GM18519 (cell line): Measurements from ENCODE around the gene KRT79.
"Not testable (repeated sequence)": the region's sequence is repeated elsewhere in the genome, so short reads cannot be mapped to it uniquely, and the experiment has no call there.

Experiments
- ATAC-seq: cut with Tn5 transposase; IDR thresholded peaks from one replicate; pipeline ENCODE4 v1.9.1; 2021; ENCODE audit warnings: mild to moderate bottlenecking, moderate library complexity; ENCODE audit not compliant: unreplicated experiment, low FRiP score

Gene KRT79

DNA sequence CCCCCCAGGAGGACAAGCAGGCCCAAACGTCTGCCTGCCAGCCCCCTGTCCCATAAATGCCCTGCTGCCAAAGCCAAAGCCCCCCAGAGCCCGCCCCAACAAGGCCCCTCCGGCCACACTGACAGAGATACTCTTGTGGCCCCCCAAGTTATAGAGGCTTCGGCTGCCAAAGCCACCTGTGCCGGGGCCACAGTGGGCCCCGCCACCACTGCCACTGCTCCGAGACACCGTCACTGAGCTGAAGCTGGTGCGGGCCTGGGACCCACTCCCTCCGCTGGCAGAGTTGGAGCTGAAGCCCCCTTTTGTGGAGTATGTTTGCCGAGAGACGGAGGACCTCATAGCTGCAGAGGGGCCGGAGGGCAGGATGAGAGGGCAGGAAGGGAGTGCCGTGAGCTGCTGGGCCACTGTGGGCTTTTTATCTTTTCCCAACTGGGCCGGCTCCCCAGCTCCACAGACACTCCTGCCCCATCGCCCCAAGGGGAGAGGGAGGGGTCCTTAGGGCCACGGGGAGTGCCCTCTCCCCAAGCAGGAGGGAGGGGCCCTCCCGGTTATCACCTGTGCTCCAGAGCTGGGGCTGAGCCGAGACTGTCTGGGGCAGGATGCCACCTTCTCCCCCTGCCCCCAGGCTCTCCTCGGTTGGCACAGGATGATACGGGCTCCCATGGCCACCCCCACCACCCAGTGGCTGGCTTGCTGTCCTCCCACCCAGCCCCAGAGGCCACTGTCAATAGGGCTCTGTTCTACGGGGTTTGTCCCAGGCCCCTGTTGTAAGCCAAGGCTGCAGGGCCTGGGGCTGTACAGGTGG lies at the start of gene KRT79:
TSS of gene KRT79 (minus strand) at position 390 of the 805 bp plus-strand sequence. CDS start at position 339, 51 bp downstream.
- ATAC-seq: no peak

DNA sequence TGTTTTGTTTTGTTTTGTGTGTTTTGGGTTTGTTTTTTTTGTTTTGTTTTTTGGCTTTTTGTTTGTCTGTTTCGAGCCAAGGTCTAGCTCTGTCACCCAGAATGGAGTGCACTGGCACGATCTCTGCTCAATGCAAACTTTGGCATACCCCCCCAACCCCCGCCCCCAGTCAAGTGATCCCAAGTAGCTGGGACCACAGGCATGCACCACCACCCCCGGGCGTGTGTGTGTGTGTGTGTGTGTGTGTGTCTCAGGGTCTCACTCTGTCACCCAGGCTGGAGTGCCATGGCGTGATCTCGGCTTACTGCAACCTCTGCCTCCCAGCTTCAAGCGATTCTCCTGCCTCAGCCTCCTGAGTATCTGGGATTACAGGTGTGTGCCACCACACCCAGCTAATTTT lies 46.4 kb upstream of the KRT79 start:
- ATAC-seq: not testable (repeated sequence)

DNA sequence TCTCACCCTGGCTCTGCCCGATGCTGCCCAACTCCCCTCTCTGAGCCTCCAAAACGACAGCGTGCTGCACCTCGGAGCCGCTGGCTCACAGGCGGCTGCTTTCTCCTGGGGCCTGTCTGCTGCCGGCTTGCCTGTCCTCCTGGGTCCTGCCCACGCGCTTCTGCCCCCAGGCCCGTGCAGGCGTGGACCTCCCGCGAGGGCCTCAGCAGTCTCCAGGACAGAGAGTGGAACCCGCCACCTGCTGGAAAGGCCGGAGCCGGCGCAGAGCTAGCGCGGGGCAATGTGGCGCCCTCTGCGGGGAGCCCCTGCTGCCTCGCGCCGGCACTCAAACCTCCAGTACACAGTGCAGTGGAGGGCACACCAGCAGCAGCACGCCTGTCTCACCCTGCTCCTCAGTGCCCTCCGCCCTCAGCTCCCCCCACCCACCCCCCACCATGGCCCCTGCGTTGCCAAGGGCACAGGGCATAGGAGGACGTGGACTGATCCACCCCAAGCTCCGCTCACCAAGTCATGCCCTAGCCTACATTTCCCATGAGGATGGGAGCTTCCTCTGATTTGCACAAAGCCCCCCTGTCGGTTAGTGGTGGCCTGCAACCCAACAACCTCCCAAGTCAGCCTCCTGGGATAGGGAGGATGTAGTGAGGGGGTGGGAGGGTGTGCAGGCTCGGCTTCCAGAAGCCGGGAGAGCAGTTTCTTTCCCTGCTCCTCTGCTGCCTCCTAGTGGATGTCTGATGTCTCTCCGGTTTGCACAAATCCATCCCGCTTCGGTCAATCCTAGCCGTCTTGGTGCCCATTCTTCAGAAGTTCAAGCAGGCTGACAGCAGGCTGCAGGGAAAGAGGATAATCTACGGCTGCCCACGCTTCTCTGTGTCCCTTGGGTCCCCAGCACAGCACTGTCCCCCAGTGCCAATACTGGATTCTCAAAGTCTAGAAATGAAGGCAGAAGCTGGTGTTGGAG lies 45.6 kb upstream of the KRT79 start:
- no peak for ATAC-seq

DNA sequence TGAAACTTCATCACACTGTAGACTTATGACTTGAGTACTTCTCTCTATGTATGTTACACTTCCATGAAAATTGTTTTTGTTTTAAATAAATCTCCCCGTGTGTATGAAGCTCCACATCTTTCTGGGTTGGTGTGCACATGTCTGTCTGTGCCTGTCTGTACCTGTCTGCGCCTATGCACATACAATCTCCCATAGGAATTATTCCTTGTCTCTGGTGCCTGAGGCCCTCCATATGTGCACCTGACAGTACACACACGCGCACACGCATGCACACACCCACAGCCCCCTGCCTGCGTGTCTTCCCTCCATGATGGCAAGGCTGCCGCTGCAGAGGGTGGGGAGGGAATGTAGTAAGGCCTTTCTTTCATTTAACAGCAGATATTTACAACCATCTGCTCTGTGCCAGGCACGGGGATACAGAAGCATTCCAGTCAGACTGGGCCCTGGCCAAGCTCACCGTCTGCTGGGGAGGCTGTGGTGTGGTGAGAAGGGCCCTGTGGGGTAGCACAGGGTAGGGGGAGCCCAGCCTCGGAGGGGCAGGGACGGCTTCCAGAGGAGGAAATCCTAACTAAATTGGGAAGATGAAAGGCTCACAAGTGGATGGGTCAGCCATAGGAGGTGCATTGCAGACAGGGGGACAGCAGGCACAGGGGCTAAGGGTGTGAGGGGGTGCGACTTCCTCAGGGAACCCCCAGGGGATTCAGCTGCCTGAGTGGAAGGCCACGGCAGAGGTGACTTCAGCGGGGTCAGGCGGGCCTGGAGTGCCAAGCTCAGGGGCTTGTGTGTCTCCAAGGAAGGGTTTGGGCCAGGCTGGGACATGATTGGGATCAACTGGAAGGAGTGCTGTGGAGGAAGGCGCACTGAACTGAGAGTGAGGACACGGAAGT lies 44.6 kb upstream of the KRT79 start:
- no peak for ATAC-seq

DNA sequence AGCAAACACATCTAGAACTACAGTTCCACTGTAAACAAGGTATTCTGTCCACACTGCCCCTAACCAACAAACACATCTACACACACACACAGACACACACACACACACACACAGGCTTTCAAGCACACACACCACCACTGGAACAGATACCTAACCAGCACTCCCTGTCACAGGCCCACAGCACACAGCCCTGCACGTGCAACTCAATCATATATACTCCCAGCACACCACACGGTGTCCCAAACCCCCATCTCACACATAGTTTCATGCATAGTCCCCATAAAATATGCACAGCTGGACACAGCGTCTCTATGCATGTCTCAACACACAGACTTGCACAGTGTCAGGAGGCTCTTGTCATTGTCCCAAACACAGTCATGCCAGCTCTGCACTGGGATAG lies 43.1 kb upstream of the KRT79 start:
- no peak for ATAC-seq

DNA sequence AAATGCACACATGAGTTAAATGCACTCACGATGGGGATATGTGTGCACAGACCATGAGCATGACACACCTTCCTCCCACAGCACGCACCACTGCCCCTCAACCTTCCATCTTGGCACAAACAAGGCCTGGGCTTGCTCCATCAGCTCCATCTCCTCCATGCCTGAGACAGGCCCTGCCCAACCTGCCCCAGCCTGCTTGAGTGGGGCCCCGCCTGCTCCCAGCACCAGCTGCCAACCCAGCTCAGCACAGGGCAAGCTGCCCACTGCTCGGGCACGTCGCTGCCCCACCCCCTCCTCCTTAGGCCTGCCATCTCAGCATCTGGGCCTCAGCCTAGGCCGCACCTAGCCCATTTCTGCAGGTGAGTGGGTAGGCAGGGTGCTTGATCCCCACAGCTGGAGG lies 42.3 kb upstream of the KRT79 start:
- no peak for ATAC-seq

DNA sequence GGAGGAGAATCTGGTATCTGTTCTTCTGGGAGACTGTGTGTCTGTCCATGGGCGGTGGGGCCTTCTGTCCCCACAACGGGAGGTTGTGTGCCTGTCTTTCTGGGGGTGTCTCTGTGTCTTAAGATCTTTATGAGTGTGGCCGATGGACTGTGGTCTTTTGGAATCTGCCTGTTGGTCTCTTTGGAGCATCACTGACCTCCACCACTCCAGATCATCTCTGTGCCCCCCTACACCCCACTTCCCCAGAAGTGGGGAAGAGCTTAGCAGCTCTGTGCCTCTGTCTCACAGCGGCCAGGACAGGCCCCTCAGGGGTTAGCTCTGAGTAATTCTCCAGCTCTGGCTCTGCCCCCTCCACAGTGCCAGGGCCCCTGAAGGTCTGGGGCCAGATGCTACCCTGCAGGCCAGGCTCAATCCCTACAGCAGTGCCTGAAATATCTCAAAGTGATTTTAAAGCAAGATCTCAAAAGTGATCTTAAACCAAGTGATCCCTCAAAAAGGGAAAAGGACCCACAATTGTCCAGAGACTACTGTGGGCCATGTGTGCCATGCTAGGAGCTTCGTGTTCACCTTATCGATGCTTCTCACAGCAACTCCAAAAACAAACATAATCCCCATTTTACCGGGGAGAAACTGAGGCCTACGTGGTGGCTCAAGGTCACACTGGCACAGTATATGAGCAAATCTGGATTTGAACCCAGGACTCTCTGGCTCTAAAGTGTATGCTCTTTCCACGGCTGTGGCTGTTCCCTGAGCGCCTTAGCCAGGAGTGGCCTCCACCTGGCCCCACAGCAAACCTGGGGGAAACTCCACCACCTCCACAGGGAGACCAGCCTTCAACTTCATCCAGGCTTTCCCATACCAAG lies 40.7 kb upstream of the KRT79 start:
- ATAC-seq: no peak

DNA sequence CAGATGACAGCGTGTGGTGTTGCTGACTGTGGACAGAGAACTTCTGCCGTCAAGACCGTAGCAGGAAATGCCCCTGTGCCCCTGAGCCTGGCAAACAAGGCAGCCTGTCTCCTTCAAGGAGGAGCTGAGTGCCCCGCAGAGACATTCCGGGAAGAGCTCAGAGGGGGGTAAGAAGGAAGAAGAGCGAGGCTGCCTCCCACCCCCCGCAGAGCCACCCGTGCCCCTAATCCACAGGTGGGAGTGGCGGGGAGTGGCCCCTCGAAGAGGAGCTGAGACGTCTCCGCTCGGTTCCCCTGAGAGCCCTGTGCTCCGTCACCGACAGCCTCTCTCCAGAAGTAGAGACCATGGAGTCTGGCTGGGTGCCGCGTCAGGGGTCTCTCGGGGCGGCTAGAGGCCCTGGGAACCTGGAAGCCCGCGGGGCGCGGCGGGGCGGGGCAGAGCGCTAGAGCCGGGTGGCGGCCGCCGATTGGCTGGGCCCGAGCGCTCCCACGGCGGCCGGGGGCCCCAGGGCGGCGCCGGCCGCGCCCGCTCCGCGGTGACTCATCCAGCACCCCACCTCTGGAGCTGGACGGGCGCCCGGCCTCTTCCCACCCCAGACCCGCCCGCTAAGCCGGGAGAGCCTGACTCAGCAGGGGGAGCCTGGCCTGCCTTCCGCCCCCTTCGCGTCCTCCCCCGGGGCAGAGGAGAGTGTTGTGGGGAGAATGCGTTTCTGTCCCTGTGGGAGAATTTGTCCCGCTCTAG lies 39.9 kb upstream of the KRT79 start:
- no peak for ATAC-seq

DNA sequence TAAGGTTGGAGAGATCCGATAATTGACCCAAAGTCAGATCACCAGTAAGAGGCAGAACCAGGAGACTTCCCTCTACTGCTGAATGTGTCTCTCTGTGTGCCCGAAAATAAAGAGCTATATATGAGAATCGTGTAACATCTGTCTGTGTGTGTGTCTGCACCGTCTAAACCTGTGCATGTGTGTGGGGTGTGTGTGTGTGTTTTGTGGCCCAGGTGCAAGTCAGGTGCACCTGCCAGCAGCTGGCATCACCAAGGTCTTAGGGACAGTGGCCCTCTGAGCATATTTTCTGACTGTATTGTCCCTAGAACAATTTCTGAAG lies 39.4 kb upstream of the KRT79 start:
- no peak for ATAC-seq

DNA sequence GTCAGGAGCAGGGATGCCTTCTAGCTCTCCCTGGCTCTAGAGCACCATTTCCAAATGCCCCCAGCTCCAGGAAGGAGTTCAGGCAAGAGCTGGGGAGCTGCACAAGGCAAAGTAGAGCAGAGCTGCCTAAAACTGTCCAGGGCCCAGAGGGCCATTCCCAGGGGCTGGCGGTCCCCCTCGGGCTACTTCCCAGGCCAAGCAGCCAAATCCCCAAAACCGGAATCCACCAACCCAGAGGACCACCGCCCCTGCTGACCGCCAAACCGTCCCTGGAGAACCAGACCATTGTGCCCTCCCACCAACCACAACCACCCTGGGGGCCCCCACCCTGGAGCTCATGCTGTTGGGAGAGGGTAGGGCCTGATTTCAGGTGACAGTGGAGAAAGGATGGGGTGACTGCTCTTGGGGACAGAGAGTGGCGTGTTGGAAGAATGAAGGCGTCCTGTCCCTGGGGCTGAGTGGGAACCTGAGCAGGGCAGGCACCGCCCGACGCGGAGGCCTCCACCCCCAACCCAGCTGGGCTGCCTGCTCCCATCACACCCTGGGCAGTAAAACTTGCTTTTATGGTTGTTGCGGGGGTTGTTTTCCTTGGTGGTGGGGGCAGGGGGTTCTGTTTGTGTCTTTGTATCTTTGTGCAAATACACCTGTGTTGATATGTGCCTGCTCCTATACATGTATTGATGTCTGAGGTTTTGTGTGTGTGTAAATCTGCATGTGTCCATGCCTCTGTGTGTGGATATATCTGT lies 38.7 kb upstream of the KRT79 start:
- ATAC-seq: no peak

DNA sequence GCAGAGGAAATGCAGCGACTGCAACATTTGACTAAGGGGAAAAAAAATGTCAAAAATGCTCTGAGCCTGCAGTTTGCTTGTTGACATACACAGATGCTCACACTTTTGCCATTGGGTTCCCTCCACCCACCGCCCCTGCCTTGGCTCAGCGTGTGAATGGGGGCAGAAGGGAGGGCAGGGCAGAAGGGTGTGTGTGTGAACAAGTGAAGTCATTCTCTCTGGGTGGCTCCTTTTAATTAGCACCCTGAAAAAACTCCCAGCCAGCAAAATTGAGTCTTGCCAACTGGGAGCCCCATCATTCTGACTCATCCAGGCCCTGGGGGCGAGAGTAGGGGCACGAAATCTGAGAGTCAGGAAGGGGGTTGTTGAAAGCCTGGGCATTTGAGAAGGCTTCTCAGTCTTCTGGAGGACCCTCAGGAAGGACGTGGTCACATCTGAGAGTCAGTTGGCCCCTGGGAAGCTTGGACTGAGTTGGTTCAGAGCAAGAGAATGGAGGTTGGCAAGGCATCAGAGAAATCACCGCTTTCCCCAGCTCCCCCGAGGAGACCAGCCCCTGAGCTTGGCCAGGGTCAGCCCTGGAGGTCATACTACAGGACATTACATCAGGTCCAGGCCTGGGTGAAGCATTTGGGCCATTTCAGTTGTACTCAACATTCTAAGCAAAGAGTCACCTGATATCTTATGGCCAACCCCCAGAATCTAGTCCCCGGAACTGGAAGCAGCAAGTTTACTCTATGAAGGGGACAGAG lies 37.4 kb upstream of the KRT79 start:
- no peak for ATAC-seq

DNA sequence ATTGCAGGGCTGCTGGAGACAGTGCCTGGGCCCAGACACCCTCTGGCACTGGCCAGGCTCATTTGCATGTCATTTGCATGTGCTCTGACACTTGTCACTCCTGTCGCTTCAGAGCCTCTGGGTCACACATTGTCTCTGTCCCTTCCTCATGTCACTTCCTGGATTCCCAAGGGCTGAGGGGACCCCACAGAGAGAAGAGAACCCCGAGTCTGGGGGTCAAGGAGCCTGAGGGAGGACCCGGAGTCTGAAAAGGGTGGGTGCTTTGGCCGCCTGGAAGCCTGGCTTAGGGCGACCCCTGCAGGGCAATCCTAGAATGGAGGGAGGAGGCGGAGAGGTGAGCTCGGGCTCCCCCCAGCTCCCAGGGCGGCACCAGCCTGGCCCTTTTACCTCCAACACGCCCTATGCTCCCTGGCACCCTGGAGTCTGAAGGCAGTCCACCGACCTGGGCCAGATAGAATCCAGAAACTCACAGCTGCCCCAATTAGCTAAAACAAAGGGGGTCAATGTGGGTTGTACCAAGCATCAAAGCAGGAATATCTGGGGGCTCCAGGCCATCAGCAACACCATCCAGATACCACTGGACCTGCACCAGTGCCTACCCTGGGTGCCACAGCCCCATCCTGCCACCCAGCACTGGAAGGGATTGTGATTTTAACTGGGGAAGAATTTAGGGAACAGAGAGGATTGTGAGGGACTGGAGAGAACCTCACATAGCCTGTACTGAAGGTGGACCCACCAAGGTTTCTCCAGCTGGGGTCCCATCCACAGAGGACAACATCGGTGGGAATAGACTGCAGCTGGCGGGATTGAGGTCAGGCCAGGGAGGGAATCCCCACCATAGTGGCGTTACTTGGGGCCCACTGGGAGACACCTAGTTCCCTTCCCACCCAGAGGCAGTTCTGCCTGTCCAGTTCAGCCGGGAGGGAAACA lies 36.5 kb upstream of the KRT79 start:
- ATAC-seq: no peak

DNA sequence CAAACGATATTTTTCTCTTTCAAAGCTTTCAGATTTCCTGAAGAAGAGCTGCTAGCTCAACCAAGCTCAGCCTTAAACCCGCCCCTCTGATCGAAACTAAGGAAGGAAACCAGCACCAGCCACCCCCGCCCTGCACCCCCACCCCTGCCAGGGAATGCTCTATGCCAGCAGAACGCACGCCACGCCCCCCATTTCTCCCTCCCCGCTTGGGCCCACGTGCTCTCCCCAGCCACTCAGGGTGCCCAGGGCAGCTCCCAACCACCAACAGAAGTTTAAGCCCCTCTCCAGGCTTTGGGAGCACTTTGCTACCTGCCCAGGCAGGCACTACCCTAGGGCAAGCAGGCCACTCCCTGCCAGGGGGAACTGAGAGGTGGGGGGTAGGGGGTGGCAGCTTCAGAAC lies 33.5 kb upstream of the KRT79 start:
- ATAC-seq: no peak

DNA sequence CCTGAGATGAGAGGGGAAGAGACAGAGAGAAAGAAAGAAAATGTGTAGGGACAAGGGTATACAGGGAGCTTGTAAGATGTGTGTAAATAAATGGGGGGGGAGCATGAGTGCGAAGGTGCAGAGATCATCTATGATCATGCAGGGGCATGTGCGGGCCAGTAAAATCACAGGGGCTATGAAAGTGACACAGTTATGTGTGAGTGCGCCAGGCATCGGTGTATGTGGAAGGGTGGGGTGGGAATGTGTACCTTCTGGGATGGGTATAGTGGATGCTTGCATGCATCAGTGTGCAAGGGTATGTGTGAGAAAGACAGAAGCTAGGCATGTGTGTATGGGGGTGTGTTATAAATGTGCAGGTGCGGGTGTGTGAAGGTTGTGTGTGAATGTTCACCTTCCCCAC lies 33.0 kb upstream of the KRT79 start:
- ATAC-seq: no peak

DNA sequence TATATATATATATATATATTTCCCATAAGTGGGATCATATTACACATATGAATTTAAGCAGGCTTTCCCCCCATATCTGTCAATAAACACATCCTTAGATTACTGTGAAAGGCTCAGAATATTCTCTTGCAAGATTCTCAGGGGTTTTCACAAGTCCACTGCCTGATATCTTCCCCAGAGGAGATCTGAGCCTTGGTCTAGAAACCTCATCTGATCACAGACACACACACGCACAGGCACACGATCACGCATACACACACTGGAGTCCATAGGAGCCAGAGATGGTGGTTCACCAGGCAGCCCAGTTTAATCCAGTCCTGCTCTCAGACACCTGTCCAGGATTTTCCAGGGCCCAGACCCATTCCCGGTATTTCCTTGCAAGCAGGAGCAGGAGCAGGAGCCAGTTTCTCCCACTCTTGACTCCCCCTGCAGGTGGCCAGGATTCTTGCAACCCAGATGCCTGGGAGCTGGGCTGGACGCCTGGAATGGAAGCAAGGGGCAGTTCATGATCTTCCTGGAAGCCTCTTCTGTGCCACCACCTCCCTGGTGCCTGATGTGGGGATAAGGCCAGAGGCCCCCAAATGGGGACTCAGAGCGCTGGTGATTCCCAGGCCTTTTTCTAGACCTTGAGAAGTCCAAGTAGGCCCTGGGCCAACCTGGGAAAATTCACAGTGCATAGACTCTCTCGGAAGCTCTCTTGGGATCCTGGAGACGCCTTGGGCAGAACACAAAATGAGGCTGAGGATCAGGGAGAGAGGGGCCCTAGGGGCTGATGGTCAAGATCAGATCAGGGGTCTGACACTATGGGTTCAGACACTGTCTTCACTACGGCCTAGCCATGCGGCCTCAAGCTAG lies 31.2 kb upstream of the KRT79 start:
- no peak for ATAC-seq

DNA sequence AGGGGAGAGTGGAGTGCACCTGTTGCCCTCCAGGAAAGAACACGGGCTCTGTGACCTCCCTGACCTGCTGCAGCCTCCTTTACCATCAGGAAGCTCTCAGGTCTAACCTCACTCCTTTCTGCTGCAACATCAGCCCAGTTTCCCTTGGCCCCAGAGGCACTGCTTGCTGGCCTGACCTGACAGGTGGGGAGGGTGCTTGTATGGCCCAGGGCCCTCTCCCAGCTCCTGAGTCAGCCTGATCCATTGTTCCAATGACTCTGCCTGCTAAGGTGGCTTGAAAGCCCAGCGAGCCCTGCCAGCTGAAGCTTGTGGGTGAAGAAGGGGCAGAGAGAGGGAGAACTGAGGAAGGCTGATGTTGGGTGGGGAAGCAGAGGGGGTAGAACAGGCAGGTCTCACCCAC lies 27.9 kb upstream of the KRT79 start:
- ATAC-seq: no peak
